H9 (cell line): ENCODE results near the gene IPO13. TPM values are rescaled to one million over a fixed set of nuclear protein-coding genes. Genes with fewer than 3 reads are reported as not detected.

ENCODE experiments used
- DNase-seq: peaks from one replicate; pipeline ENCODE4 v3.0.0-alpha.2; 2017
- H2AFZ ChIP-seq: one replicate; pipeline ENCODE4 v1.6.1; 2013; ENCODE audit warnings: mild to moderate bottlenecking, low read length, control low read depth, moderate library complexity
- H2AK5ac ChIP-seq: 2 replicates; pipeline ENCODE4 v1.6.1; 2013; ENCODE audit warnings: low read length, control low read depth, mixed read lengths; ENCODE audit not compliant: insufficient read length
- H2BK120ac ChIP-seq: one replicate; pipeline ENCODE4 v1.6.1; 2013; ENCODE audit warnings: low read depth, mild to moderate bottlenecking, low read length, control low read depth, inconsistent platforms; ENCODE audit not compliant: poor library complexity, severe bottlenecking
- H2BK12ac ChIP-seq: 2 replicates; pipeline ENCODE4 v1.6.1; 2013; ENCODE audit warnings: low read length, control low read depth, mixed read lengths, low read depth; ENCODE audit not compliant: insufficient read length
- H2BK15ac ChIP-seq: 2 replicates; pipeline ENCODE4 v1.6.1; 2013; ENCODE audit warnings: low read depth, low read length, control low read depth
- H2BK20ac ChIP-seq: one replicate; pipeline ENCODE4 v1.6.1; 2013; ENCODE audit warnings: low read depth, mild to moderate bottlenecking, low read length, control low read depth, inconsistent platforms; ENCODE audit not compliant: poor library complexity, severe bottlenecking
- H2BK5ac ChIP-seq: 2 replicates; pipeline ENCODE4 v1.6.1; 2013; ENCODE audit warnings: low read length, control low read depth, mixed read lengths; ENCODE audit not compliant: insufficient read length
- H3K14ac ChIP-seq: 2 replicates; pipeline ENCODE4 v1.6.1; 2013; ENCODE audit warnings: low read length, control low read depth; ENCODE audit not compliant: insufficient read depth
- H3K18ac ChIP-seq: 2 replicates; pipeline ENCODE4 v1.6.1; 2013; ENCODE audit warnings: low read depth, mild to moderate bottlenecking, mixed read lengths, low read length, control low read depth; ENCODE audit not compliant: insufficient read length
- H3K23ac ChIP-seq: 2 replicates; pipeline ENCODE4 v1.6.1; 2013; ENCODE audit warnings: low read length, control low read depth, mixed read lengths, low read depth; ENCODE audit not compliant: insufficient read length
- H3K23me2 ChIP-seq: 2 replicates; pipeline ENCODE4 v1.6.1; 2013; ENCODE audit warnings: low read depth, mild to moderate bottlenecking, mixed read lengths, low read length, control low read depth; ENCODE audit not compliant: insufficient read length, poor library complexity, severe bottlenecking
- H3K27ac ChIP-seq: 2 replicates; pipeline ENCODE4 v1.5.1; 2013; ENCODE audit warnings: low read length, control low read depth, mixed read lengths, low read depth; ENCODE audit not compliant: insufficient read length
- H3K27me3 ChIP-seq: 2 replicates; pipeline ENCODE4 v1.6.1; 2013; ENCODE audit warnings: low read length, control low read depth, inconsistent platforms; ENCODE audit not compliant: insufficient read depth
- H3K4ac ChIP-seq: 2 replicates; pipeline ENCODE4 v1.6.1; 2013; ENCODE audit warnings: low read depth, mild to moderate bottlenecking, control low read depth, inconsistent platforms, low read length, moderate library complexity
- H3K4me1 ChIP-seq: 2 replicates; pipeline ENCODE4 v1.6.1; 2013; ENCODE audit warnings: low read length, control low read depth, inconsistent platforms; ENCODE audit not compliant: insufficient read depth
- H3K4me2 ChIP-seq: 2 replicates; pipeline ENCODE4 v1.6.1; 2013; ENCODE audit warnings: low read length, control low read depth, mixed read lengths; ENCODE audit not compliant: insufficient read length, insufficient read depth
- H3K56ac ChIP-seq: 2 replicates; pipeline ENCODE4 v1.6.1; 2013; ENCODE audit warnings: low read depth, mild to moderate bottlenecking, mixed read lengths, low read length, control low read depth; ENCODE audit not compliant: insufficient read length
- H3K79me1 ChIP-seq: 2 replicates; pipeline ENCODE4 v1.6.1; 2013; ENCODE audit warnings: low read depth, mild to moderate bottlenecking, moderate library complexity, low read length, control low read depth, inconsistent platforms; ENCODE audit not compliant: insufficient read depth, poor library complexity, severe bottlenecking
- H3K79me2 ChIP-seq: 2 replicates; pipeline ENCODE4 v1.6.1; 2013; ENCODE audit warnings: low read length, control low read depth, inconsistent platforms; ENCODE audit not compliant: insufficient read depth
- H3K9ac ChIP-seq: 2 replicates; pipeline ENCODE4 v1.6.1; 2013; ENCODE audit warnings: low read length, control low read depth, mixed read lengths; ENCODE audit not compliant: insufficient read length; ENCODE audit errors: extremely low read depth
- H3K9me3 ChIP-seq: one replicate; pipeline ENCODE4 v1.6.1; 2013; ENCODE audit warnings: low read depth, low read length, inconsistent platforms; ENCODE audit not compliant: control insufficient read depth
- H3T11ph ChIP-seq: one replicate; pipeline ENCODE4 v1.6.1; 2013; ENCODE audit warnings: mild to moderate bottlenecking, low read length, control low read depth, inconsistent platforms
- H4K20me1 ChIP-seq: one replicate; pipeline ENCODE4 v1.6.1; 2013; ENCODE audit not compliant: control insufficient read depth, insufficient read length, insufficient read depth
- H4K5ac ChIP-seq: 2 replicates; pipeline ENCODE4 v1.6.1; 2013; ENCODE audit warnings: low read depth, mild to moderate bottlenecking, mixed read lengths, low read length, control low read depth; ENCODE audit not compliant: insufficient read length
- H4K8ac ChIP-seq: replicated peaks from 2 replicates; pipeline ENCODE4 v1.6.1; 2013; ENCODE audit warnings: low read length, control low read depth, mixed read lengths, low read depth; ENCODE audit not compliant: insufficient read length
- H4K91ac ChIP-seq: 2 replicates; pipeline ENCODE4 v1.6.1; 2013; ENCODE audit warnings: low read depth, mild to moderate bottlenecking, moderate library complexity, mixed read lengths, low read length, control low read depth; ENCODE audit not compliant: insufficient read length
- H3K27ac Mint-ChIP-seq, 3 experiments: 2 replicates in 2 of 3; 3 replicates in 1 of 3; pipeline ENCODE4 v1.8.0; 2020 to 2021; ENCODE audit warnings: mixed read lengths in 3 of 3, mild to moderate bottlenecking in 1 of 3, moderate library complexity in 1 of 3
- H3K27me3 Mint-ChIP-seq: 2 replicates; pipeline ENCODE4 v1.8.0; 2021; ENCODE audit warnings: low read depth, mild to moderate bottlenecking, moderate library complexity, mixed read lengths
- H3K36me3 Mint-ChIP-seq, 3 experiments: 2 replicates in 2 of 3; 3 replicates in 1 of 3; pipeline ENCODE4 v1.8.0; 2020 to 2021; ENCODE audit warnings: low read depth in 3 of 3, mixed read lengths in 3 of 3; ENCODE audit not compliant: insufficient read depth in 1 of 3
- H3K4me1 Mint-ChIP-seq, 2 experiments: 2 replicates each; pipeline ENCODE4 v1.8.0; 2020; ENCODE audit warnings: mixed read lengths in 2 of 2
- H3K4me3 Mint-ChIP-seq, 2 experiments: 2 replicates in 1 of 2; 3 replicates in 1 of 2; pipeline ENCODE4 v1.8.0; 2020 to 2021; ENCODE audit warnings: mild to moderate bottlenecking in 2 of 2, mixed read lengths in 2 of 2, moderate library complexity in 1 of 2
- H3K9me3 Mint-ChIP-seq, 2 experiments: 2 replicates in 1 of 2; 3 replicates in 1 of 2; pipeline ENCODE4 v1.8.0; 2020; ENCODE audit warnings: mild to moderate bottlenecking in 2 of 2, mixed read lengths in 2 of 2, moderate library complexity in 1 of 2
- WGBS: extraction: QIAGEN DNeasy Blood & Tissue Kit; methylation state at CpG from one replicate; pipeline ENCODE4 v1.1.7; 2013; ENCODE audit warnings: missing lambda C conversion rate, low lambda C conversion rate, mixed read lengths; ENCODE audit not compliant: insufficient read length; ENCODE audit errors: extremely low coverage; 5-methylcytosine and 5-hydroxymethylcytosine counted together
- total RNA-seq: library from RNA; stranded (reverse); gene quantifications from 2 replicates; pipeline ENCODE4 v1.2.1, GENCODE V29; 2021
- TF ChIP-seq, protein P1 (sequence below): fragments of 200-600 bp; sonication (generic); conservative IDR thresholded peaks from 3 replicates; pipeline ENCODE4 v1.8.0; 2021; ENCODE audit warnings: antibody characterized with exemption, mild to moderate bottlenecking

The IPO13 gene
- total RNA-seq, 1 experiment from 2014 or later: 24.5 TPM

DNA sequence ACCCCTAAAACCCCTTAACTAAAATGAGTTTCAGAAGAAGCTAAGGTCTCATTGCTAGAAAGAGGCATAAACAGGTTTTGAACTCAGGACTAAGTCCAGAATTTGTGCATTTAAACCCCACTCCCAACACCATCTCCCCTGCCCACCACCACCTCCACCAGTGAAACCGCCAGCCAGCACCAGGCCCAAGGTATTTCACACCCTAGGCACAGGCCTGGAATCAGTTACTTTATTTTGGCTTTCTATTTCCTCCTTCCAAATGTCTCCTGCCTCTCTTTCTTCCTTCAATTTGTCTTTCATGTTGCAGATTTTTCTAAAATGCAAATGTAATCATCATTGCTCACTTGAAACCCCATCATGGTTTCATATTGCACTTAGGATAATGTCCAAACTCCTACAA lies 1.9 kb upstream of the IPO13 start:
- H3K27me3 Mint-ChIP-seq: no peaks in the 10 kb centered on the region; the same call in 1 of the 2 replicates
- peaks cover 27 to 37% of the 10 kb centered on the region in 2 experiments for H3K4me1 Mint-ChIP-seq
- Histone ChIP-seq H3K4ac (no peak overlapping the region), H3K23me2 (peaks cover 10% of the 10 kb centered on the region), H2BK20ac (no peak overlapping the region), H4K91ac (no peak overlapping the region), H2AK5ac (no peak overlapping the region), H3K18ac (no peak overlapping the region), H4K8ac (no peak overlapping the region), H3K9me3 (no peaks in the 10 kb centered on the region), H3K23ac (no peak overlapping the region), H3K14ac (no peak overlapping the region), H2AFZ (no peak overlapping the region), H2BK5ac (no peak overlapping the region), H3K27me3 (no peaks in the 10 kb centered on the region), H4K5ac (no peak overlapping the region), H3K4me2 (no peak overlapping the region), H2BK12ac (no peak overlapping the region), H2BK120ac (no peak overlapping the region), H3K9ac (no peak overlapping the region), H3K27ac (no peak overlapping the region), H3K56ac (no peak overlapping the region), H4K20me1 (no peaks in the 10 kb centered on the region), H3K79me2 (no peaks in the 10 kb centered on the region), H3K4me1 (no peaks in the 10 kb centered on the region), H3K79me1 (no peaks in the 10 kb centered on the region), H2BK15ac (no peak overlapping the region), H3T11ph (no peak overlapping the region)
- no peaks in the 10 kb centered on the region for H3K9me3 Mint-ChIP-seq
- H3K27ac Mint-ChIP-seq: no peak overlapping the region
- H3K4me3 Mint-ChIP-seq: no peak overlapping the region
- peaks cover 0 to 1% (median 0%) of the 10 kb centered on the region in 3 experiments; a peak in 2 of 7 replicates for H3K36me3 Mint-ChIP-seq
- no peak for DNase-seq
- TF ChIP-seq, protein P1, sequence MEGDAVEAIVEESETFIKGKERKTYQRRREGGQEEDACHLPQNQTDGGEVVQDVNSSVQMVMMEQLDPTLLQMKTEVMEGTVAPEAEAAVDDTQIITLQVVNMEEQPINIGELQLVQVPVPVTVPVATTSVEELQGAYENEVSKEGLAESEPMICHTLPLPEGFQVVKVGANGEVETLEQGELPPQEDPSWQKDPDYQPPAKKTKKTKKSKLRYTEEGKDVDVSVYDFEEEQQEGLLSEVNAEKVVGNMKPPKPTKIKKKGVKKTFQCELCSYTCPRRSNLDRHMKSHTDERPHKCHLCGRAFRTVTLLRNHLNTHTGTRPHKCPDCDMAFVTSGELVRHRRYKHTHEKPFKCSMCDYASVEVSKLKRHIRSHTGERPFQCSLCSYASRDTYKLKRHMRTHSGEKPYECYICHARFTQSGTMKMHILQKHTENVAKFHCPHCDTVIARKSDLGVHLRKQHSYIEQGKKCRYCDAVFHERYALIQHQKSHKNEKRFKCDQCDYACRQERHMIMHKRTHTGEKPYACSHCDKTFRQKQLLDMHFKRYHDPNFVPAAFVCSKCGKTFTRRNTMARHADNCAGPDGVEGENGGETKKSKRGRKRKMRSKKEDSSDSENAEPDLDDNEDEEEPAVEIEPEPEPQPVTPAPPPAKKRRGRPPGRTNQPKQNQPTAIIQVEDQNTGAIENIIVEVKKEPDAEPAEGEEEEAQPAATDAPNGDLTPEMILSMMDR: no peak
- no CpG with 5 or more reads among the region's 1 CpG for WGBS
